Keratinocyte (primary cell): ENCODE data around the gene CCDC107. TPM values are rescaled to one million over a fixed set of nuclear protein-coding genes. Genes with fewer than 3 reads are reported as not detected.

ENCODE experiments used
- DNase-seq: peaks from one replicate; pipeline ENCODE4 v3.0.0-alpha.2; 2011; ENCODE audit warnings: low read depth, missing footprints, low spot score
- FAIRE-seq: peaks from 2 replicates; lab custom pipeline; 2011; peaks lifted over from hg19 to GRCh38; lab: Jason Lieb, UNC
- H2AFZ ChIP-seq: 2 replicates; pipeline ENCODE4 v1.6.0; 2012; ENCODE audit warnings: low read length, control low read depth, inconsistent platforms; ENCODE audit not compliant: control insufficient read depth
- H3K27ac ChIP-seq: 2 replicates; pipeline ENCODE4 v1.5.1; 2011; ENCODE audit warnings: low read length; ENCODE audit not compliant: control insufficient read depth, insufficient read depth
- H3K27me3 ChIP-seq: 3 replicates; pipeline ENCODE4 v1.6.0; 2011; ENCODE audit warnings: low read length; ENCODE audit not compliant: control insufficient read depth, insufficient read depth; ENCODE audit errors: extremely low read depth
- H3K36me3 ChIP-seq, 2 experiments: 2 replicates in 1 of 2; 3 replicates in 1 of 2; pipeline ENCODE4 v1.5.1; 2011; ENCODE audit warnings: low read length in 2 of 2, mild to moderate bottlenecking in 1 of 2; ENCODE audit not compliant: control insufficient read depth in 2 of 2, insufficient read depth in 2 of 2; ENCODE audit errors: extremely low read depth in 1 of 2
- H3K4me1 ChIP-seq: 3 replicates; pipeline ENCODE4 v1.5.1; 2011; ENCODE audit warnings: low read length; ENCODE audit not compliant: control insufficient read depth, insufficient read depth; ENCODE audit errors: extremely low read depth
- H3K4me2 ChIP-seq: 3 replicates; pipeline ENCODE4 v1.6.0; 2011; ENCODE audit warnings: low read depth, low read length; ENCODE audit not compliant: control insufficient read depth, insufficient read depth; ENCODE audit errors: extremely low read depth
- H3K4me3 ChIP-seq, 3 experiments: fragments of 200-600 bp in 1 of 3; sonication (generic) in 1 of 3; 2 replicates in 2 of 3; 3 replicates in 1 of 3; pipeline ENCODE4 v1.5.1; 2011 to 2016; ENCODE audit warnings: low read length in 3 of 3, mild to moderate bottlenecking in 3 of 3, control low read depth in 2 of 3, inconsistent platforms in 1 of 3, low read depth in 1 of 3, mixed read lengths in 1 of 3, mixed run types in 1 of 3, moderate library complexity in 1 of 3; ENCODE audit not compliant: control insufficient read depth in 2 of 3, insufficient read depth in 2 of 3; ENCODE audit errors: extremely low read depth in 1 of 3
- H3K79me2 ChIP-seq: 2 replicates; pipeline ENCODE4 v1.6.0; 2012; ENCODE audit warnings: low read length; ENCODE audit not compliant: control insufficient read depth, insufficient read depth
- H3K9ac ChIP-seq: 3 replicates; pipeline ENCODE4 v1.6.0; 2011; ENCODE audit warnings: low read length; ENCODE audit not compliant: control insufficient read depth, insufficient read depth; ENCODE audit errors: extremely low read depth
- H3K9me1 ChIP-seq: 3 replicates; pipeline ENCODE4 v1.6.0; 2011; ENCODE audit warnings: low read length; ENCODE audit not compliant: control insufficient read depth, insufficient read depth; ENCODE audit errors: extremely low read depth
- H3K9me3 ChIP-seq: 2 replicates; pipeline ENCODE4 v1.5.1; 2012; ENCODE audit warnings: low read depth, low read length; ENCODE audit not compliant: control insufficient read depth
- H4K20me1 ChIP-seq: 3 replicates; pipeline ENCODE4 v1.6.0; 2011; ENCODE audit warnings: low read length; ENCODE audit not compliant: control insufficient read depth, insufficient read depth; ENCODE audit errors: extremely low read depth
- CTCF ChIP-seq, 3 experiments: IDR thresholded peaks in 1 of 3; conservative IDR thresholded peaks in 1 of 3; optimal IDR thresholded peaks in 1 of 3; 2 replicates in 2 of 3; 3 replicates in 1 of 3; pipeline versions ENCODE3 to v1.5.1; 2011; ENCODE audit warnings: low read length in 3 of 3, mild to moderate bottlenecking in 3 of 3, moderate library complexity in 2 of 3, control low read depth in 1 of 3, inconsistent platforms in 1 of 3; ENCODE audit not compliant: insufficient read depth in 2 of 3; ENCODE audit errors: extremely low read depth in 1 of 3
- EZH2 ChIP-seq: IDR thresholded peaks from one replicate; pipeline ENCODE4 v1.6.1; 2012; ENCODE audit warnings: inconsistent platforms, mild to moderate bottlenecking, low read length, moderate library complexity
- dilution Hi-C: fragments of 300-500 bp; cut with MboI; formaldehyde crosslinking; loops from one replicate; pipeline ENCODE4 v1.7.0; 2020; ENCODE audit warnings: low sequenced_read_pairs; ENCODE audit not compliant: extremely low pct_ligation_motif_present
- polyA plus RNA-seq, 5 experiments: library from polyadenylated mRNA; depleted of rRNA in 3 of 5; stranded (reverse) in 3 of 5; stranded (forward) in 1 of 5; unstranded in 1 of 5; fragments of >200 nt; gene quantifications; 1 replicate in 1 of 5; 2 replicates in 3 of 5; 3 replicates in 1 of 5; pipeline versions ENCODE4 v1.2.1 to v1.2.3, GENCODE V29; 2011 to 2012; ENCODE audit warnings: missing spikeins in 2 of 5, low read depth in 1 of 5, low replicate concordance in 1 of 5

The CCDC107 gene
- polyA plus RNA-seq, 1 donor (not counting 4 experiments of a cell fraction or from before 2014, with no cell fraction given): 10.5 TPM

GRCh38 chr9:35619800-35620158, 38.3 kb upstream of the CCDC107 start:
- dilution Hi-C loops: no loop called here
- Histone ChIP-seq H3K36me3 (no peaks in the 10 kb centered on the region), H3K4me3 (no peak overlapping the region), H3K27ac (no peak overlapping the region), H3K9me3 (no peaks in the 10 kb centered on the region), H2AFZ (no peak overlapping the region), H3K4me2 (no peak overlapping the region), H3K79me2 (no peaks in the 10 kb centered on the region), H3K9me1 (no peaks in the 10 kb centered on the region), H3K4me1 (no peaks in the 10 kb centered on the region), H3K9ac (no peak overlapping the region), H4K20me1 (no peaks in the 10 kb centered on the region), H3K27me3 (peaks cover 25% of the 10 kb centered on the region)
- no peak for FAIRE-seq
- TF ChIP-seq EZH2: no peak
- TF ChIP-seq CTCF (optimal IDR thresholded peaks at IDR 0.05 in 1 of 3, IDR thresholded peaks at IDR 0.05 in 1 of 3, conservative IDR thresholded peaks at IDR 0.05 in 1 of 3; ENCODE audit: extremely low read depth in 1 of 3, insufficient read depth in 2 of 3, low read length in 3 of 3): no peak
- no peak for DNase-seq

- dilution Hi-C loops: no loop called here
- no peak for DNase-seq
- no peak overlapping the region for H3K27ac ChIP-seq
These were observed 30.5 kb upstream of the CCDC107 start for GRCh38 chr9:35627575-35627974.

More at GRCh38 chr9:35627575-35627974, 30.5 kb upstream of the CCDC107 start:
- no peak overlapping the region for H3K4me2 ChIP-seq
- H2AFZ ChIP-seq: no peak overlapping the region
- no peak for TF ChIP-seq CTCF (optimal IDR thresholded peaks at IDR 0.05 in 1 of 3, IDR thresholded peaks at IDR 0.05 in 1 of 3, conservative IDR thresholded peaks at IDR 0.05 in 1 of 3; ENCODE audit: extremely low read depth in 1 of 3, insufficient read depth in 2 of 3, low read length in 3 of 3)
- TF ChIP-seq EZH2: no peak
- H3K36me3 ChIP-seq: no peaks in the 10 kb centered on the region
- no peaks in the 10 kb centered on the region for H3K27me3 ChIP-seq
- H3K4me3 ChIP-seq: no peak overlapping the region
- no peaks in the 10 kb centered on the region for H3K9me3 ChIP-seq
- no peaks in the 10 kb centered on the region for H3K9me1 ChIP-seq
- H3K9ac ChIP-seq: no peak overlapping the region
- FAIRE-seq: no peak
- H4K20me1 ChIP-seq: no peaks in the 10 kb centered on the region
- no peaks in the 10 kb centered on the region for H3K4me1 ChIP-seq
- H3K79me2 ChIP-seq: no peaks in the 10 kb centered on the region
